ENCODE results near the gene SLC22A14. TPM values are rescaled to one million over a fixed set of nuclear protein-coding genes. Genes with fewer than 3 reads are reported as not detected.

SLC22A14 gene
- total RNA-seq, 4 donors from 2014 or later: 0.13 TPM; not detected in 3

- Histone ChIP-seq H3K27ac (no peak overlapping the region), H3K36me3 (peaks cover 0 to 61% of the 10 kb centered on the region in 2 donors), H3K4me1 (no peaks in the 10 kb centered on the region), H3K9me3 (no peaks in the 10 kb centered on the region), H3K27me3 (no peaks in the 10 kb centered on the region), H3K4me3 (no peak overlapping the region)
- WGBS, 2 donors (ENCODE audit: low coverage in 1 of 2): 88 to 89% methylated on average over 2 of the region's 2 CpGs
- ATAC-seq: no peak
- TF ChIP-seq POLR2A (IDR thresholded peaks at IDR 0.05) (no peak), POLR2AphosphoS5 (IDR thresholded peaks at IDR 0.05) (no peak), CTCF (IDR thresholded peaks at IDR 0.05) (no peak), EP300 (IDR thresholded peaks at IDR 0.05) (no peak)
These were observed 27.2 kb upstream of the SLC22A14 start for GRCh38 chr3:38254872-38255271.

GRCh38 chr3:38255627-38256026 lies 26.5 kb upstream of the SLC22A14 start:
- ATAC-seq: no peak
- H3K9me3 ChIP-seq: no peaks in the 10 kb centered on the region
- WGBS, 2 donors (ENCODE audit: low coverage in 1 of 2): 42 to 50% methylated on average over 1 of the region's 1 CpG
- H3K27ac ChIP-seq: no peak overlapping the region
- no peak for TF ChIP-seq POLR2AphosphoS5 (IDR thresholded peaks at IDR 0.05)
- H3K27me3 ChIP-seq: no peaks in the 10 kb centered on the region
- peaks cover 0 to 54% of the 10 kb centered on the region in 2 donors for H3K36me3 ChIP-seq
- no peaks in the 10 kb centered on the region for H3K4me1 ChIP-seq
- H3K4me3 ChIP-seq: no peak overlapping the region

GRCh38 chr3:38257583-38257982 lies 24.5 kb upstream of the SLC22A14 start:
- no peak overlapping the region for H3K27ac ChIP-seq
- H3K9me3 ChIP-seq: no peaks in the 10 kb centered on the region
- H3K4me3 ChIP-seq: no peak overlapping the region
- TF ChIP-seq EP300 (IDR thresholded peaks at IDR 0.05): no peak
- TF ChIP-seq CTCF (IDR thresholded peaks at IDR 0.05): no peak
- 73 to 75% methylated on average over 1 of the region's 1 CpG for WGBS, 2 donors (ENCODE audit: low coverage in 1 of 2)
- H3K4me1 ChIP-seq: no peaks in the 10 kb centered on the region
- H3K27me3 ChIP-seq: no peaks in the 10 kb centered on the region
- no peak for ATAC-seq
- peaks cover 0 to 40% of the 10 kb centered on the region in 2 donors for H3K36me3 ChIP-seq

- 86% methylated on average over 2 of the region's 2 CpGs for WGBS, 2 donors (ENCODE audit: low coverage in 1 of 2)
- no peaks in the 10 kb centered on the region for H3K4me1 ChIP-seq
- peaks cover 0 to 15% of the 10 kb centered on the region in 2 donors for H3K36me3 ChIP-seq
- no peak for TF ChIP-seq EP300 (IDR thresholded peaks at IDR 0.05)
- TF ChIP-seq POLR2A (IDR thresholded peaks at IDR 0.05): no peak
- TF ChIP-seq CTCF (IDR thresholded peaks at IDR 0.05): no peak
- no peaks in the 10 kb centered on the region for H3K9me3 ChIP-seq
- no peak overlapping the region for H3K4me3 ChIP-seq
- no peak for ATAC-seq
- H3K27me3 ChIP-seq: no peaks in the 10 kb centered on the region
- H3K27ac ChIP-seq: no peak overlapping the region
These were observed 21.6 kb upstream of the SLC22A14 start for GRCh38 chr3:38260474-38260873.

DNA sequence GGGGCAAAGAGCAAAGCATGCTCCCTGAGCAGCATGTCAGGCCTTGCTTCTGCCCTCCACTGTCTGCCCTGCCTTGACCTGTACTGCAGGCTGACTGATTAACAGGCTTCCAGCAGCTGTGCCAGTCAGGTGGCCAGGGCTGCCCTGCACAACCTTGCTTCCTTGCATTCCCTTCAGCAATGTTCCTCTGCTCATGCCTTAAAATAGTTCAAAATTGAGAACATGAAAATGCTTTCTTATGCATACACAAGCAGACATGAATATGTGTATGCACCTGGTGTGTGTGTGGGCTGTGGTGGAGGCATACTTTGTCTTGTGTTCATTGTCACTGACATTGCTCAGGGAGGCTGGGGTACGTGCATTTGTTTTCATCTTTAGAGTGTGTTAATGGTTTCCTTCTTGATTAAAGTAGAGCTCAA lies 17.7 kb upstream of the SLC22A14 start:
- no peak for TF ChIP-seq POLR2A (IDR thresholded peaks at IDR 0.05)
- no peak for TF ChIP-seq EP300 (IDR thresholded peaks at IDR 0.05)
- TF ChIP-seq POLR2AphosphoS5 (IDR thresholded peaks at IDR 0.05): no peak
- no peak for ATAC-seq
- no peaks in the 10 kb centered on the region for H3K4me1 ChIP-seq

DNA sequence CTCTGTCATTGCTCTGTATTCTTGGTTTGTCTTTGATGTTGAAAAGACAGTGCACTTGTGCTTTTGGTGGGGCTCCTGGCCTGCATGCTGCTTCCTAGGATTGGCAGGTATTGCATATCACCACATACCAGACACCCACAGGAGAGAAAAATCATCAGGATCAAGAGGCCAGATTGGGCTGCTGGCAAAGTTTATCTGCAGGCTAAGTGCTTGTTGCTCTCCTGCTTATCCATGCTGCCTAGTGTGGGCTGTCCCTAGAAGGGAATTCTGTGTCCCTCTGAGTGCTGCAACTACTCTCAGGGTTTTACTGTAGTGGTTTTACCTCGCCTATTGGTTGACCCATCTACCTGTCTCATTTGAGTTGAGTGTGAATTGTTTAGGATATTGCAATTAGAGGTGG lies 17.3 kb upstream of the SLC22A14 start:
- H3K4me3 ChIP-seq: no peak overlapping the region
- 50 to 67% methylated on average over 1 of the region's 1 CpG for WGBS, 2 donors (ENCODE audit: low coverage in 1 of 2)
- no peak for ATAC-seq

More for the DNA sequence above, 17.7 kb upstream of the SLC22A14 start:
- H3K9me3 ChIP-seq: no peaks in the 10 kb centered on the region
- no peak overlapping the region for H3K4me3 ChIP-seq
- WGBS, 2 donors (ENCODE audit: low coverage in 1 of 2): no CpG with 5 or more reads among the region's 1 CpG
- H3K36me3 ChIP-seq: peaks cover 0 to 16% of the 10 kb centered on the region in 2 donors
- no peak overlapping the region for H3K27ac ChIP-seq
- no peaks in the 10 kb centered on the region for H3K27me3 ChIP-seq

More for the DNA sequence above, 17.3 kb upstream of the SLC22A14 start:
- Histone ChIP-seq H3K4me1 (no peaks in the 10 kb centered on the region), H3K36me3 (peaks cover 0 to 16% of the 10 kb centered on the region in 2 donors), H3K27ac (no peak overlapping the region), H3K9me3 (no peaks in the 10 kb centered on the region), H3K27me3 (no peaks in the 10 kb centered on the region)
- TF ChIP-seq EP300 (IDR thresholded peaks at IDR 0.05): no peak
- TF ChIP-seq POLR2A (IDR thresholded peaks at IDR 0.05): no peak
- TF ChIP-seq POLR2AphosphoS5 (IDR thresholded peaks at IDR 0.05): no peak
- TF ChIP-seq CTCF (IDR thresholded peaks at IDR 0.05): no peak

Data from gastroesophageal sphincter (tissue), 4 donors.